HG03064 (cell line): ENCODE data around the gene USP28.
"Not testable (repeated sequence)": the region's sequence is repeated elsewhere in the genome, so short reads cannot be mapped to it uniquely, and the experiment has no call there.

Experiments used
- ATAC-seq: cut with Tn5 transposase; IDR thresholded peaks from one replicate; pipeline ENCODE4 v1.9.1; 2021; ENCODE audit warnings: low read depth; ENCODE audit not compliant: unreplicated experiment

Gene USP28

DNA sequence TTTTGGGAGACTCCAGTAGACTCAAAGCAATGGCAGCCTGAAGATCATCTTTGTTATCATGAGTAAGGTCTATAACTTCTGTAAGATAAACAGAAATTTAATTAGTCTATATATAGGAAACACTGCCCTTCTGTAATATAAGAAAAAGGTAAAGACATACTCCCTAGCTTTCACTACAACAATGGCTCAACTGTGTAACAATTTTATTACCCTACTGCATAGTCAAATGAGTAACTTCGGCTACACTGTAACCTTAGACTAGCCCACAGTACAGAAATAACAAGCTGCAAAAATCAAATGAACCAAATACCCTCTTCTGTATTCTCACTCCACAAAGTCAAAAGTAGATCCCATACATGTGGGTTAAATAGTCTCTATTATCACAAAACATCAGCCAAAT is 33.7 kb downstream of the USP28 start:
- ATAC-seq: no peak

DNA sequence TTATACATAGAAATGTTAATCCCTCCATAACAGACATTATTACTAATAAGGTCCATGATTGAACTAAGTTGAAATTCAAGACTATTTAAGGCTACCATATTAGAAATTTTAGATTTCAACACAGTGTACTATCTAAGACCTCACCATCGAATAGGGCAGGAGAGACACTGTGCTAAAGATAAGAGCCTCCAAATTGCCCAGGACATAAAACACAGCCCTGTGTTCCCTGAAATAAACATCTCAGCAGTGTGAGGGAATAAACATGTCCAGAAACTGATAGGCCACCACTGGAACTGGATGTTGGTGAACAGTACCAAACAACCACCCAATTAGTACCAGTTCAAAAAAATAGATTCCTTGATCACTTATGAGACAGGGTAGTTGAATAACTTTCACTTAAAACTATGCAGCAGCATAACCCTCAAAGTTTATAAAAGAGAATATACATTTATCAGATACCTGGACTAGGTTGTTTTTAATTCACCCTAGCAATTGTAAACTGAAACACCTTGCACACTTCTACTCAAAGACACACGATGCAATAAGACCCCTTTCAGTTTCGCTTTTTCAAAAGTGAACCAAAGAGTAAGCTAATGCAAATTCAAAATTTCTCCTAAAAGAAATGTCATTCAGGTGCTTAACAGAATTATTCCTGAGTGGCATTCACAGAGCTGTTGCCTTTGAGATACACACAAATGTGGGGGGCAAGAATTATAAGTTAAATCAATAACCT is 34.3 kb downstream of the USP28 start:
- ATAC-seq: no peak

GRCh38 chr11:113839842-113840241 is 35.5 kb downstream of the USP28 start:
- peak; percentile 80 for ATAC-seq

DNA sequence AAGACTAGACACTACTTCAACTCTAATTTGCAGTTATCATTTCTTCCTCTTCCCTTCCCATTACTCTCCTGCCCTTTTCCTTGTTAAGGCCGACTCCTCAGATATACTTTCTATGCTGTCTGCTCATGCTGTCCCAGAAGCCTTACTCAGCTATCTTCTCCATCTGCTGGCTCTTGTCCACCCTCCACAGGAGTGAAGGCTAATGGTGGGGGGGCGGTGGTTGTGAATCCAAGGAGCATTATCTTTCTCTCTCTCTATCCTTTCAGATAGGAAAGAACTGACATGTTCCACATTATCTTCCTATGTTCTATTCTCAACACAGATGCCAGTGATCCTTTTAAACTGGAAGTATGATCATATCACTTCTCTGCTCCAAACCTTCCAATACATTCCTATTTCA is 37.4 kb downstream of the USP28 start:
- no peak for ATAC-seq

- no peak for ATAC-seq
Observed at GRCh38 chr11:113835306-113835705, 40.1 kb downstream of the USP28 start.

DNA sequence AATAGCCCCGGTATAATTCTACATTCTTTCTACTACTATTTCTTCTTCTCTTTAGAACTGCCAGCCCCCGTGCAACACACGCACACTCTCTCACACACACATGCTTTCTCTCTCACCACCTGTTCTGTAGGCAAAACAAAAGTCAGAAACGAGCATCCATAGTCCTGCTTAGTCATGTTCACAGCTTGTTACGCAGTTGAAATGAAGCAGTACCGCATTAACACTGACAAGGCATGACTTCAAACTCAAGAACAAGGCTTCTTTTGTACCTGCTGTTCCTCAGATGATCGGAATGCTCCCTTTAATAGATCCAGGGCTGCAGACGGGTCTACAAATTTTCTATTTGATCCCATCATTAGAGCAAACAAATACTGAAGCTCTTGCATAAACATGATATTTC is 42.2 kb downstream of the USP28 start:
- ATAC-seq: no peak

DNA sequence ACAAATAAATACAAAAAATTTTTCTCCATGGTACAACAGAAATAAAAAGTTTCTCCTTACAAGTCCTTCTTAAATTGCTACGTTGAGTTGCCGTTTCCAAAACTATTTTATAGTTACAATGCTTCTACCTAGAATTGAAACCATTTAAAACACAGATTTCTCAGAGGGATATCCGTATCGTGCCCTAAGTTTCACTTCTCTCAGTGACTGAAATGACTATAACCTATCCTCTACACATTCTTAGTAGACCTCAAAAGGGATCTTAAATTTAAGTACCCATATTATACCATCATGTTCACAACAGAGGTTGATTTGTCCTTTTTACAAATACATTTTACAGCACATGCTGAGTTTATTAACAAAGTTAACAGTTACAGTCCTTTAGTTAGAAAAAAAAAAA is 44.1 kb downstream of the USP28 start:
- peak; percentile 92 for ATAC-seq

DNA sequence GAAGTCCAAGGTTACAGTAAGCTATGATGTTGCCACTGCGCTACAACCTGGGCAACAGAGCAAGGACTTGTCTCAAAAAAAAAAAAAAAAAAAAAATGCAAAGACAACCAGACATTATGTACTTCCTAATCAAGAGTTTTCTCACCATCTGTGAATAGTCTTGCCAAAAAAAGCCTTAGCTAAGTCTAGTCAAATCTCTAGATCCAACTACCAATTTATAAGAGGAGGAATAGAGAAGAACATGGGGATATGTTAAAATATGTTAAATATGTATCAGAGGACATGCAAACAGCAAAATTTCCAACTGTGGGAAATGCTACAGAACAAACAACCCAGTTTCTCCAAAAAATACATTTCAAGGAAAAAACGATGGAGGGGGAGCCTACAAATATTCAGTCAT is 45.6 kb downstream of the USP28 start:
- ATAC-seq: no peak

DNA sequence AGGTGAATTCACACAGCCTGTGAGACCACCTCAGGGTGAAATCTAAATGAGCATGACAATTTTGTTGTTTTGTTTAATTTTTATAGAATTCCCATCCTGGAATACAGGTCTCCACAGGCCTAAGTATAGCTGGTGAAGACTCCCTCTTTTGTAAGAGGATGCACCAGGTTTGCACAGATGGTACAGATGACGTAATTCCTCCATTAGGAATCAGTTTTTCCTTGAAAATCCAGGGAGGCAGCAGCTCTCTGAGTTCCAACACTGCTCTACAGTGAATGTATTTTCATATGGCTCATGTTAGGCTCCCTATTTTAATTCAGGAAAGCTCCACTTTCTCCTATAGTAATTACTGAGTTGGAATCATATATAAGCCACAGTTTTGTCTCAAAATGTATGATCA is 47.2 kb downstream of the USP28 start:
- ATAC-seq: no peak

GRCh38 chr11:113827477-113827876 is 47.9 kb downstream of the USP28 start:
- ATAC-seq: no peak

GRCh38 chr11:113818426-113818825 is 56.9 kb downstream of the USP28 start:
- ATAC-seq: no peak

- no peak for ATAC-seq
Observed at GRCh38 chr11:113817626-113818025, 57.7 kb downstream of the USP28 start.

- ATAC-seq: no peak
Observed at GRCh38 chr11:113817162-113817561, 58.2 kb downstream of the USP28 start.

DNA sequence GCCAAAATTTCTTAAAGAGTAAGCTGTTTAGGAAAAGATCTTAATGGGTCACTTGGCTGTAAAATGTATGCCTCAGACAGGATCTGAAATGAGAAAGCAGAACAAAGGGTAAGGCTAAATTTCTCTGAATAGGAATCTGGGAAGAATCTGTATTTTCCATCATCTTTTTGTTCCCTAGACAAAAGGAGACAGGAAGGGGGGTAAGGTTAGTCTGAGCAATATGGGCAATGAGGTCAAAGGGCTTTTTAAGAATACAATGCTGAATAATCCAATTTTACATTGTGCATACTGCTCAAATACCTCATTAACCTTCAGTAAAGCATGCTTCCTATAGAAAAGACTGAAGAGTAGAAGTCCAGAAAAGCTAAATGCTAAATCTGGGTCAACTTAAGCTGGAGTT is 61.2 kb downstream of the USP28 start:
- ATAC-seq: no peak

DNA sequence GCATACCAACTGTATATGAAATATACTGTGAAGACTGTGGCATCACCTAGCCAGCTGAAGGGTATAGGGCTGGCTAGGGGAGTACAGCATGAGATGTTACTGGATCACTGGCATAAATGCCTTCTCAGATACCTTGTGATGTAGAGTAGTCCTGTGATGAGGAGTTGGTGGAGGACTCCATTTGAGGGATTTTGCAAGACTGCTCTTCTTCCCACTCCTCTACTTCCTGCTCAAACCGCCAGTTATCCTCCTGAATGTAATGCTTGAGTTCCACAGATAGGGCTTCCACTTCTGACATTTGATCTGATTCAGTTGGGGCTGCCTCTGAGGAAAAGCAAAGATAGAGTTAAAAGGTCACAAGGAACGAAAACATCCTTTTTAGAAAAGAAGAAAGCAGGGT is 66.4 kb downstream of the USP28 start:
- no peak for ATAC-seq

DNA sequence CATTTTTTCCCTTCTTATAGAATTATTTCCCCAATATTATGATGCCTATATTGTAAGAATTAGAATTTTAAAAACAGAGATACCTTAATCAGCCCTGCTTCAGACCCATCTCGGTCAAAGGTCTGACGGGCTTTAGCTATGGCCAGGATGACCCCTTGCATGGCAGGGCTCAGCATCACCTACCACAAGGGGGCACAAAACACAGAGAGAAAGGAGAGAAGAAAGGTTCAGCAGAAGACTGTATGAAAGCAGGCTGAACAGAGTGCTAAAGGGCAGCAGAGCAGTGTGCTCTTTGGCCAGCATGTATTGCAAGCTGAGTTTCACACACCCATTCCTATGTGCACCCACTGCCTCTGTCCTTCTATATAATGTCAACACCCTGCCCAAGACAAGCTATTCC is 69.0 kb downstream of the USP28 start:
- ATAC-seq: no peak

- ATAC-seq: no peak
Observed at GRCh38 chr11:113805640-113806039, 69.7 kb downstream of the USP28 start.

DNA sequence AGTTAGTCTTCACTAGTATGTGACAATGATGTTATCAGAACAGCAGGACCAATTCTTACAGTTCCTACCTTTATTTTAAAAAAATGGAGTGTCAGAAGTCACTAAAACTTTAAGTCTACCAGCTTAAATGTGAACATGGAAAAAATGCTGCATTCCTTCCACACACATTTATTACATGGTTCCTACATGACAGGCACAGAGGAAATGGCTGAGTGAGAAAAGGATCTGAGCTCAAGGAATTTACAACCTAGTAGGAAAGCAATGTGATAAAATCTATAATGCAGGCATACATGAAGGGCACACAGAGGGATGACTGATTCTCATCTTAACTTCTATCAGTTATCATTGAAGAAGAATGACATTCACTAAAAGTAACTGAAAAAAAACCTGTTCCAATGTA is 72.8 kb downstream of the USP28 start:
- ATAC-seq: no peak

DNA sequence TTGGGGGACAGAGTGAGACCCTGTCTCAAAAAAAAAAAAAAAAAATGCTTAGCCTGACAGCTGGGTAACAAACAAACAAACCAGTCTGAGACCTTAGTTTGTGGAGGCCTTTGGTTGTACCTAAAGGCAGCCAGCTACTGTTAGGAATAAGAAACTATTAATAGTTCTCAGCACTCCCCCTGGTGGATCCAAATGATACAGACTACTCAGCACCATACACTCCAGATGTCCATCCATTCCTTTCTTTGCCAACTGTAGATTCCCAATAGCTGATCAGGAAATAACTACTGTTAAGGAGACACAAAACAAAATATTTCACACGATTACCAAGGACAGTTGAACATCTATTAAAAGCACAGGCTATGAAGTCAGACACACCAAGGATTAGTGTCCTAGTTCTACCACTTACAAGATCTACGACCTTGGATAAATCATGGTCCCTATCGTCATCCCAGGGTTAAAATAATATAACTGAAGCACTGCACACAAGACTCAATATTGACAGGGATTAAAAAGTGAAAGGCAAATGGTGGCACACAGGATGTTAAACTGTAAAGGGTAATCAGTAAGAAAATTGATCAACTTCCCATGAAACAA is 78.6 kb downstream of the USP28 start:
- ATAC-seq: no peak

DNA sequence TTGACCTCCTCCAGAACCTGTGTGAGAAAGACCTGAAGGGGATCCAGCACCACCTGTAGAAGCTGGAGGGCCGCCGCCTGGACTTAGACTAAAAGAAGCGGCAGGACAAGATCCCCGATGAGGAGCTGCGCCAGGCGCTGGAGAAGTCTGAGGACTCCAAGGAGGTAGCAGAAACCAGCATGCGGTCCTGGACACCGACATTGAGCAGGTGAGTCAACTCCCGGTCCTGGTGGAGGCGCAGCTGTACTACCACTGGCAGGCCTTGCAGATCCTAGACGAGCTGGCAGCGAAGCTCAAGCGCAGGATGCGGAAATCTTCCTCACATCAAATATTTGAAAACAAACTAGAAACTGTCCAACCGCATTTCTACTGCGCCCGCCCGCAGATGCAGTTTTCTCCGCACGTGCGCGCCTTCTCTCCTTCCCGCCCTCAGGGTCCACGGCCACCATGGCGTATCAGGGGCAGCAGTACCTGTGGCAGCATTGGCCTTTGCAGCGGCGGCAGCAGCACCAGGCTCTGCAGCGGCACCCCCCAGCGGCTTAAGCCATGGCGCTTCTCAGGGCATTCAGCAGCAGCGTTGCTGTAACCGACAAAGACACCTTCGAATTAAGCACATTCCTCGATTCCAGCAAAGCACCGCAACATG is 85.6 kb downstream of the USP28 start:
- no peak for ATAC-seq

DNA sequence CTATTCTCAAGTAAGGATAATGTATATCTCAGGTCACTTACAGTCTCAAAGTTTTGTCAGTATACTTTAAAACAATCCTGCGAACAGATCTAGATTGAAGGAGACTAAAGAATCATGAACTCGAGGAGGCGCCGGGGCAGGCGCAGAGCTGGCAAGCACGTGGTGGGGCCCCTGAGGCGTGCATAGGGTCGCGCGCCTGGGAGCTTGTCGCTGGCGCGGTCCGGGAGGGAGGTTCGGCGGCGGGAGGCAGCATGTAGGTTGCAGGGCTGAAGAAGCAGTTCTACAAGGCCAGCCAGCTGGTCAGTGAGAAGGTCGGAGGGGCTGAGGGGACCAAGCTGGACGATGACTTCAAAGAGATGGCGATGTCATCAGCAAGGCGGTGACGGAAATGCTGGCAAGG is 86.4 kb downstream of the USP28 start:
- not testable (repeated sequence) for ATAC-seq

- ATAC-seq: no peak
Observed at GRCh38 chr11:113782134-113782533, 93.2 kb downstream of the USP28 start.
